RPMI8226 (cell line): Measurements from ENCODE around the gene GALNT9.

Experiments used
- DNase-seq: peaks from one replicate; pipeline ENCODE4 v3.0.0-alpha.2; 2015

GALNT9 gene

DNA sequence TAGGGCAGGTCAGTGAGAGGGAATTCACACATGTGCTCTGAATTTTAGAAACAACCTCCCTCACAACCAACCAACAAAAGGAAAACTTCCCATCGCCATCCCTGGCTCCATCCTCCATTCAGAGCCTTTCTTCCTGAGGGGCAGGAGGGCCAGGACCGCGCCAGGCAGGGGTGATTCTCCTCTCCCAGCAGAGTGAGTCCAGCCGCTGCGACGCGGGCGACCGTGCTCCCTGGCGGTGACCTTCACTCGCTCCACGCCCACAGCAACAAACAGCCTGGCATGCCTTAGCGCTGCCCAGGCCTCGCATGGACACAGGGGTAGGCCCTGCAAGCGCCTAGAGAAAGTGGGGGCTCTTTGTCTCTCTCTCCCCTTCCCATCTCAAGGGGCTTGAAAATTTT is 3.7 kb downstream of the GALNT9 start:
- no peak for DNase-seq

DNA sequence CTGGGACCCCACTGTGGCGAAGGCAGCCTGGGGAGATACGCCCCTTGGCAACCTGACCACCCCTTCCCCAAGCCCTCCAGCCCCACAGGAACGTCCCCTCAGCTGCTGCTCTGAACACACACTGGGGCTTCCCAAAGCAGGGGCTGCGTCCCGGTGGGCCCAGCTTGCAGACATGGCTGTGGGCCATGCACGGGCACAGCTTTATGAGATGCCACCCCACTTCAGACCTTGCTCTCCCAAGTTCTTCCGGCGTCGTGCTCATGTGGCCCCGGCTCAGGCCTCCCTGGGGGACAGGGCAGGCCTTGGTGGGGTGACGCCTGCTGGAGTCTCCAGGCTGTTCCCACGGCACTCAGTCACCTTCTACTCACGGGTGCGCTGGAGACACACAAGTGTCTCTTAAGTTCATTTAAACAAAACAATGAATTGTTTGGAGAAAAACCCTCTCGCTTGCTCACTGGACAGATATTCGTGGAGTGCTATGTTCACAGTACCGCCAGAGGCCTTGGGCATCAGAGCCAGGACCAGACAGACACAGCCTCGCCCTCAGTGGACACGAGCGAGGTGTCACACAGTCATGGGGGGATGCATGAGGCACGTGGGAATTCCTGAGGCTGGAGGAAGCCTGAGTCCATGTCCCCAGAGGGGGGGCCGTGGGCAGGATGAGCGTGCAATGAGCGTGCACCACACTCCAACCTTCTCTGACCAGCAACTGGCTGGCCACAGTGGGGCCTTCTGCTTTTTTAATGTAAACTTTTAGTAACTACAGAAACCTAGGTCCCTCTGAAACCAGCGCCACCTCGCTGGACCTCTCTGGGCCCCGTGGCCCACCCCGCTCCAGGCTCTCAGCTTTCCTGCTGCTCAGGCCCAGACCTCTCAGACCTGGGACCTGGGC is 4.3 kb downstream of the GALNT9 start:
- DNase-seq = no peak

DNA sequence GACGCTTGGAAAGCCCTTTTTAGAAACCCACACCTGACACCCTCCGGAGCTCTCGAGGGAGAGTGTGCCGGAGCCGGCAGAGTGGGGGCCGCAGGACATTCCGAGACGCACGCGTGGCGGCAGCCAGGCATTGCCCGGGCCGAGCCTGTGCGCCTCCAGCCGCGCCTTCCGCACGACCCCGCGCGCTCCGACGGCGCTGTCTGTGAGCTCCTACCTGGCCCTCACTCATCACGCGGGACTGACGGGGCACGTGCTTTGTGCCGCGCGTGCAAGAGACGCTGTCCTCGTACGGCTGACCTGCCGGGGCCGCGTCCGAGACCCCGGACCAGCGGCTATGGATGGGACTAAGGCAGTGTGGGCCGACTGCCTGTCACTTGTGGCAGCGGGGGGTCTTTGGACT is 5.2 kb downstream of the GALNT9 start:
- DNase-seq = no peak

GRCh38 chr12:132323171-132324010 is 6.0 kb downstream of the GALNT9 start:
- peak; percentile 34 for DNase-seq

DNA sequence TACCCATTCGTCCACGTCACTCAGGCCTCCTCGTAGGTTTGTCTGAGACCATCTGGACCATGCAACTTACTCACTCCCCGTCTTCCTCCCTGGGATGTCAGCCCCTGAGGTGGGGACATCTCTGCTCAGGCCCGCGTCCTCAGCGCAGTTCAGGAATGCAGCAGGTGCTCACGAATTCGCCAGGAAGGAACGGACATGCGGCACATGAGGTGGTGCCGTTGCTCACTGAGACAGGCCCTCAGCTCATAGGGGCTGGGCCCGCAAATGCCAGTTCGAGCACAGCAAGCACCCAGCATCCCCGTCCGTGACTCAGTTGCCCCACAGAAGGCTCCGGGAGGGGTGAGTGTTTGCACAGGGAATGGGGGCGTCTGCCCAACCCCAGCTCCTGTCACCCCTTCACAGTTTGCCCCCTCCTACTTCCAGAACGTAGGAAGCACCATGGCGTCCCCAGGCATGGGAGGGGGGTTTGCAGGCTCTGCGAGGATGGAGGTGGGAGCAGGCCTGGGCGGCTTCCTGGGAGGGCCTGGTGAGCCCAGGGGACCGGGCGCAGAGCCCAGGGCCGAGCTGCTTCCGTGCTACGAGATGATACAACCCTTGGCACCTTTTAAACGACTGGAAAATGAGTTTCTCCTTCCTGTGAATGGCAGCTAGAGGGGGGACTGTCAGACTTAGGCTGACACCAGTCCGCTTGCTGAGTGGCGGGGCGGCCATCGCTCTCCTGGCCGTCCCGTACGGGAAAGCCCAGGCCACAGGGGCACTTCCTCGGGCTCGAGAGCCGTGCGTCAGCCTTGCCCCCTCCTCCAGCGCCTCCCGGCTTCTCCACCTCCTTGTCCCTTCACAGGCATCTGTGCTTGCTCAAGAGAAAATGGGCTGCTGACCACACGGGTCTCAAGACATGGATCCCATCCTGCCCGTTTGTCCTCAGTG is 6.9 kb downstream of the GALNT9 start:
- DNase-seq = no peak

DNA sequence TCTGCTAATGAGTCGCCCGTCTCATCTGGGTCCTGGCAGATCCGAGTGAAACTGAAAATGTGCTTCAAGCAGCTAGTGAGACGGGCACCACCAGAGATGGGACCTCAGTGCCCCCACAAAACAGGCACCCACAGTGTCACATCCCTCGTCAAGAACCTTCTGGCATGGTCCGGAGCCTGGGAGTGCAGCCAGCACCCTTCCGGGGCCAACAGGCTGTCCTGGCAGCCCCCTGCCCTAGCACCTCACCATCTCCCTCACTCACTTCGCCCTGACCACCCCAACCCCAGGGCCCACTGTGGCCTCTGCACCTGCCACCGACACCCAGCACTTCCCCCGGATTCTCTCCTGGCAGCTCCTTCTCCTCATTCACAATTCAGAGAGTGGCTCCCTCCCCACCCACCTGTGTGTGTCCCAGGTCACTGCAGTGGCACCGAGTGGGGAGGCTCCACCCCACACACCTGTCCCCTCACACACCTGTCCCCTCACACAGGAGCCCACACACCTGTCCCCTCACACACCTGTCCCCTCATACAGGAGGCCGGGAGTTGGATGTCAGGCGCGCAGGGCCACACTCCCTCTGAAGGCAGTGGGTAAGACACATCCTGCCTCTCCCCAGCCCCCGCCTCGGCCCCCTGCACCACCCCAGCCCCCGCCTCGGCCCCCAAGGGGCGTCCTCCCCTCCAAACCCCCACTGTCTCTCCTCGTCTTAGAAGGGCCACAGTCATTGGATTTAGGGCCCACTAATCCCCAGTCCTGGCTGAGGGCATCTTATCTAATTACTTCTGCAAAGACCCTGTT is 7.9 kb downstream of the GALNT9 start:
- no peak for DNase-seq

DNA sequence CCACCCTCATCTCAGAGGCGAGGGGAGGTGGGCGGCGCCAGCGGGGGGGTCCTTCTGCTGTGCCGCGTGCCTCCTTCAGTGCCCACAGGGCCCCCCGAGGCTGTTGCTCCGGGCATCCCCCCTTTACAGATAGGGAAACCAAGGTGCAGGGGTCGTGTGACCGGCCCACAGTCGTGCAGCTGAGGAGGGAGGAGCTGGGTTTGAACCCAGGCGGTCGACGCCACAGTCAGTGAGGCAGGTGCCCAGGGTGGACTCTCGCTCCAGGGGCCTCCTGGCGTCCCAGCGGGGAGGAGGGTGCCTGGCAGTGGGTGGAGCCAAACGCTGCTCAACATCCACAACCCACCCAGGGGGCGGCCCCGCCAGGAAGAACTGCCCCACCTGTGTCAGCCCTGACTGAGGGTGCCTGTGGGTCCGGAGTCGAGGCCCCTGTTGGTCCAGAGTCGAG is 8.6 kb downstream of the GALNT9 start:
- no peak for DNase-seq

DNA sequence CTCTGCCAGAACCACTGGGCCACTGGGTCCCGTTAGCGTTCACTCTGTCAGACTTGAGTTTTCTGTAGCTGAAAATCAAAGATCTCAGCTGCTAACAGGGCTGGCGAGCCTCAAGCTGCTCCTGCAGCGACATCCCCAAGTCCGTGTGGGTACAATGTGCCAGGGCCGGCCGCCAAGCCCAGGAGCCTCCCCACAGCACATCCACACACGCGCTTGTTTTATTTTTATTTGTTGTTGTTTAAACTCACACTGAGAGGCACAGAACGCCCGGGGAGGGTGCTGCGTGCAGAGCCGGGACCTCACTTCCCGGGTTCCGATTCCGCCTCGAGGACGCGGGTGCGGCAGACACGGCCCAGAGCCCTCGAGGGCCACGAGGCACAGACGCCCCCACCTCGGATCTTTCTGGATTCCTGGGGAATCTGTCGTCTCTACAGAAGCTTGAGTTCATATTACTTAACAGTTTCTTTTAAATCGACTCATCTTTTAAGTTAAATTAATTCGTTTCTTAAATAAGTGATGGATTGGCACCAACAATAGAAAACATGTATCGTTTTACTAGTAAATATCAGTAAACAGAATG is 9.3 kb downstream of the GALNT9 start:
- no peak for DNase-seq

DNA sequence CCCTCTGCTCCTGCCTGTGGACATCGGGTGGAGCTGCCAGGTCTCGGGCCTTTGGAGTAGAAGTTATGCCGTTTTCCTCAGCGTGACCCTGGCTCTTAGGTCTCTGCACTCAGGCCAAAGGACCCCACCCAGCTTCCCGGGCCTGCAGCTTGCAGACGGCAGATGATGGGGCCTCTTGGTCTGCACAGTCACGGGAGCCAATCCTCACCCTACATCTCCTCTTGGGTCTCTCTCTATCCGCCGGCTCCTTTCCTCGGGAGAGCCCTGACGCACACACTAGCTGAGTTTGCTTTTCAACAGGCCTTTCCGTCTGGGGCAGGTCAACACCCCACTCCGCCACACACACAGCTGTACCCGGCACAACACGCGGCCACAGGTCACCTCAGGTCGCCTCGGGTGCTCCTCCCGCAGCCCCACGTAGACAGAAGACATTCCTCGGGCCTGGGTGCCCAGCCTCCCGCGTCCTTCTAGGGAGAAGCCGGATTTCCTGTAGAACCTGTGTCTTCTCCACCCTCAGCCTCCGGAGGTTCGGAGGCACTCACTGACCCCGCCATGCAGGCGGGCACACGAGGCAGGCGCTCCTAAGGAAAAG is 9.9 kb downstream of the GALNT9 start:
- DNase-seq = no peak

GRCh38 chr12:132318618-132319033 is 10.8 kb downstream of the GALNT9 start:
- no peak for DNase-seq

GRCh38 chr12:132318135-132318534 is 11.3 kb downstream of the GALNT9 start:
- no peak for DNase-seq

DNA sequence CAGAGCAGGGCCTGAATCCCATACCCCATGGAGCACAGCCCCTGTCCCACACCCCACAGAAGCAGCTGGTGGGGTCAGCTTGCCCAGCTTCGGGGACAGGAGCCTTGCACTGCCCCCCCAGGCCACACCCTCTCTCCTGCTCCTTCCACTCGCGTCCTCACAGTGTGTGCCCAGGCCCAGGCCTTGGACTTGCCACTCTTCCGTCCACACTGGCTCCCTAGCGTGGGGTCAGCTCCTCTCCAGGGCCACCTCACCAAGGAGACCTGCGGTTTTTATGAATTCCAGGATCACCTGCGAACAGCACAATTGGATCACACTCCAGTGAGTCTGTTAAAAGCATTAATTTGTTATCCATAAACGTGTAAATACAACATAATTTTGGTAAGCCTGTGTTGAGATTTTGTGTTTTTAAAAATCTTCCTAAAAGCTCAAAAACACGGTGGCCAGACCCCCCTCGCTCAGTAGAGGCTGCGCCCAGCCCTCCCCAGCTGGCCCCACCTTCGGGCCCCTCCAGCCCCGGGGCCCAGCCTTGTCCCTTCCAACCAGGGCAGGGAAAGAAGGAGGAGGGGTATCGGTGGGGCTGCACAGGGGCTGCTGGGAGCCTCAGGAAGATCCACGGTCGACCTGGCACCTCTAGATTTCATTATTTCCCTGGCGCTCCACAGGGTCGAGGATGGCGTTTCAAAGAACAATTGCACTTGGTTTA is 12.0 kb downstream of the GALNT9 start:
- no peak for DNase-seq

DNA sequence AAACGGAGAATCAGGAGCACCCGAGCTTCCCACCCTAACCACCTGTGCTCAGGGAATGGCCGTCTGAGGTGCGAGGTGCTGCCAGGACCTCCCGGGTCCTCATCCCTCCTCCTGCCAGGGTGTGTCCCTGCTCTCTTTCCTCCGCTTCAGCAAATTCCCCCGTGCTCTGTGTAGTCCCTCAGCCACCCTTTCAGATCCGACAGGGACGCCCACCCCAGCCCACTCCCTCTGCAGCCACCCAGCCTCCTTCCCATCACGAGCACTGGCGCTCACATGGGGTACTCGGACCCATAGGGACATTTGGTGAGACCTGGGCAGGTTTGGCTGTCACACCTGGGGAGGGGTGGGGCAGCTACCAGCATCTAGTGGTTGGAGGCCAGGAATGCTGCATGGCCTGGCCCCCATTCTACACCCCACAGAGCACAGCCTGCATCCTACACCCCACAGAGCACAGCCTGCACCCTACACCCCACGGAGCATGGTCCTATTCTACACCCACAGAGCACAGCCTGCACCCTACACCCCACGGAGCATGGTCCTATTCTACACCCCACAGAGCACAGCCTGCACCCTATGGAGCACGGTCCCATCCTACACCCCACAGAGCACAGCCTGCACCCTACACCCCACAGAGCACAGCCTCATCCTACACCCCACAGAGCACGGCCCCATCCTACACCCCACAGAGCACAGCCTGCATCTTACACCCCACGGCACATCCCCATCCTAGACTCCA is 12.7 kb downstream of the GALNT9 start:
- no peak for DNase-seq

GRCh38 chr12:132315951-132316350 is 13.4 kb downstream of the GALNT9 start:
- no peak for DNase-seq

DNA sequence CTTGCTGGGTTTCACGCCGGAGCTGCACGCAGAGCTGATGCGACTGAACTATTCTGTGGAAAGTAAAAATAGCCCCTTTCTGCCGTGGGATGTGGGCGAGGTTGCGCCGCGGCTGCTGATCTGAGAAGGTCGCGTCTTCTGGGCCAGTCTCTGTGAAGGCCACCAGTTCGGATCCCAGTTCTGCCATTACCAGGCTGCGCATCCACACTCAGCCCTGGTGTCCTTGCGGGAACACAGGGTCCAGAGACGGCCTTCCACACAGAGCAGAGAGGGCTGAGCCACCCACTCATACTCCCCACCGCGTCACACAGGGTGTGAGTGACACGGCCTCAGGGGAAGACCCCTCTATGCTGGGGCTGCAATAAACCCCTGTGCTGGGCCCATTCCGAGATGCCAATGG is 13.9 kb downstream of the GALNT9 start:
- no peak for DNase-seq

DNA sequence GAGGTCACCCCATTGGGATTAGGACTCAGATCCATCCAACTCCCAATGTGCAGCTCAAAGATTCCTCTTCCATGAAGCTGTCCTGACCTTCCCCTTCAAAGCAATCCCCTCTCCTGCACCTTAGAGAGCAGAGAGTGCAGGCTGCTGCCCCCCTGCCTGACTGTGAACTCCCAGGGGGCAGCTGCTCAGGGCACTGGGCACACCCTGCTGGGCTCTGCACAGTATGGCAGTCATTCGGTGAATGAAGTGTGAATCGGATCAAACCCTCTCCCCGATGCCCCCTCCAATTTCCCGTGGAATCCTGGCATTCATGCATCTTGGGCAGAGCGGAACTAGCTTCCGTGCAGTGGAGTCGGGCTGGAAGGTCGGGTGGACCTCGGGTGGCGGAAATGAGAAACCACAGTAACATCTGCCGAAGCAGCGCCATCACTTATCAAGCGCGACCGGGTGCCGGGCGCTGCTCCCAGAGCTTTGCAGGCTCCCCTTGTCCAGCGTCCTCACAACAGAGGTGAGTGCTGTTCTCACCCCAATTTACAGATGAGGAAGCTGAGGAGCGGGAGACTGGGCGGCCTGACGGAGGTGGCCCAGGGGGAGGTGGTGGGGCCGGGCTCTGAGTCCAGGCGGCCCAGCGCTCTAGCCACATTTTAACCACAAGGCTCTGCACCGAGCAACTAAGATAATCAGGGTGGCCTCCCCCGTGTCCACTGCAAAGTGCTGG is 14.7 kb downstream of the GALNT9 start:
- no peak for DNase-seq

DNA sequence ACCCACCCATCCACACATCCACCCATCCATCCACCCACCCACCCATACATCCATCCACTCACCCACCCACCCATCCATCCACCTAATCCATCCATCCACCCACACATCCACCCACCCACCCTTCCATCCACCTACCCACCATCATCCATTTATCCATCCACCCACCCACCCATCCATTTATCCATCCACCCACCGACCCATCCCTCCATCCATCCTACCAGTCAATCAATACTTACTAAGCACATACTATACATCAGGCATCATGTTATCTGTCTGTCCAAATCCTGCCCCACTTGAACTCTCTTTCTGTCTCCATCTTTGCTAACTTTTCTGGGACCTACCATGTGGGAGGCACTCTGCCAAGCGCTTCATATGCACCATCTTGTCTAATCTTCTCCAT is 15.4 kb downstream of the GALNT9 start:
- no peak for DNase-seq

DNA sequence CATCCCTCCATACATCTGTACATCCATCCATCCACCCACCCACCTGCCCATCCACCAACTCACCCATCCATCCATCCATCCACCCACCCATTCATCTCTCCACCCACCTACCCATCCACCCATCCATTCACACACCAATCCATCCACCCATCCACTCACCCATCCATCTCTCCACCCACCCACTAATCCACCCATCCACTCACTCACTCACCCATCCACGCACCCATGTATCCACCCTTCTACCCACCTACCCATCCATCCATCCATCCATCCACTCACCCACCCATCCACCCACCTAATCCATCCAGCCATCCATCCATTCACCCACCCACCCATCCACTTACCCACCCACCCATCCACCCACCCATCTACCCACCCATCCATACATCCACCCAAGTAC is 16.2 kb downstream of the GALNT9 start:
- no peak for DNase-seq

DNA sequence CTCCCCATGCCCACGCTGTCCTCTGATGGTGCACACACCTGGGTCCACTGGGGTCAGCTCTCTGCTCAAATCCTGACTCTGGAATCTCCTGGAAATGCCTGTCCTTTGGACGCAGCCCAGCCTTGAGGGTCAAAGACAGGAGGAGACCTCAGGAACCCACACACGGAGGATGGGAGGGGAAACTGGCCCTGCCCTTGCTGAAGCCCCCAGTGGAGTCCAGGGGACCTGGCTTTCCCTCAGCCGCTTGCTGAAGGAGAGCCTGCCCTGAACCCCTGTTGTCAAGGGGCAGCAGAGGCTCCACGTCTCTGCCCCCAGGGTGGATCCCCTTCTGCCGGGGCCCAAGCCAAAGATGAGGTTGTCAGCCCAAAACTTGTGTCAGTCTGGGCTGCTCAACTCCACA is 16.9 kb downstream of the GALNT9 start:
- DNase-seq = no peak
